Liver (tissue), 9 donors: ENCODE measurements around the gene PPP2R5C. TPM values are rescaled to one million over a fixed set of nuclear protein-coding genes. Genes with fewer than 3 reads are reported as not detected.

ENCODE experiments used
- DNase-seq: peaks from one replicate; pipeline ENCODE4 v3.0.0-alpha.2; 2017; ENCODE audit warnings: low spot score
- H3K27ac ChIP-seq, 2 donors: one replicate each; pipeline ENCODE4 v1.7.0; 2013; ENCODE audit warnings: inconsistent platforms in 2 of 2, low read length in 2 of 2, control low read depth in 1 of 2, low read depth in 1 of 2, mild to moderate bottlenecking in 1 of 2
- H3K27me3 ChIP-seq, 4 donors: one replicate each; pipeline versions ENCODE4 v1.6.1 to v1.7.0; 2013; ENCODE audit warnings: low read length in 3 of 4, inconsistent platforms in 1 of 4, mild to moderate bottlenecking in 1 of 4, moderate library complexity in 1 of 4; ENCODE audit not compliant: control insufficient read depth in 4 of 4, insufficient read depth in 4 of 4
- H3K36me3 ChIP-seq, 4 donors: one replicate each; pipeline versions ENCODE4 v1.6.1 to v1.7.0; 2013; ENCODE audit warnings: low read length in 3 of 4, mild to moderate bottlenecking in 3 of 4, low read depth in 1 of 4, moderate library complexity in 1 of 4; ENCODE audit not compliant: control insufficient read depth in 4 of 4, insufficient read depth in 3 of 4
- H3K4me1 ChIP-seq, 4 donors: one replicate each; pipeline versions ENCODE4 v1.6.1 to v1.7.0; 2013; ENCODE audit warnings: low read length in 3 of 4, mild to moderate bottlenecking in 3 of 4, moderate library complexity in 1 of 4; ENCODE audit not compliant: control insufficient read depth in 4 of 4, insufficient read depth in 4 of 4
- H3K4me3 ChIP-seq, 3 donors: one replicate each; pipeline versions ENCODE4 v1.6.1 to v1.7.0; 2013; ENCODE audit warnings: low read length in 3 of 3, control low read depth in 1 of 3, low read depth in 1 of 3, mild to moderate bottlenecking in 1 of 3
- H3K9ac ChIP-seq, 2 donors: one replicate each; pipeline ENCODE4 v1.7.0; 2013; ENCODE audit warnings: low read length in 2 of 2, mild to moderate bottlenecking in 2 of 2, moderate library complexity in 2 of 2, control low read depth in 1 of 2, low read depth in 1 of 2
- H3K9me3 ChIP-seq, 4 donors: one replicate each; pipeline versions ENCODE4 v1.6.1 to v1.7.0; 2013; ENCODE audit warnings: low read length in 3 of 4; ENCODE audit not compliant: control insufficient read depth in 4 of 4
- EGR1 ChIP-seq, 2 donors: IDR thresholded peaks; 2 replicates each; pipeline ENCODE4 v1.6.1; 2016 to 2018; ENCODE audit warnings: antibody characterized with exemption in 2 of 2, low read depth in 2 of 2
- FOXA2 ChIP-seq: IDR thresholded peaks from 2 replicates; pipeline ENCODE4 v1.6.1; 2016; ENCODE audit warnings: antibody characterized with exemption
- HNF4A ChIP-seq, 2 donors: conservative IDR thresholded peaks; 2 replicates each; pipeline ENCODE4 v1.6.1; 2016; ENCODE audit warnings: antibody characterized with exemption in 2 of 2, mild to moderate bottlenecking in 2 of 2
- HNF4G ChIP-seq: IDR thresholded peaks from 2 replicates; pipeline ENCODE4 v1.6.1; 2016; ENCODE audit warnings: antibody characterized with exemption
- JUND ChIP-seq, 2 donors: IDR thresholded peaks; 2 replicates each; pipeline ENCODE4 v1.6.1; 2016; ENCODE audit warnings: antibody characterized with exemption in 2 of 2
- MAX ChIP-seq: IDR thresholded peaks from 2 replicates; pipeline ENCODE4 v1.6.1; 2016; ENCODE audit warnings: antibody characterized with exemption
- NR2F2 ChIP-seq: IDR thresholded peaks from 2 replicates; pipeline ENCODE4 v1.6.1; 2016; ENCODE audit warnings: antibody characterized with exemption
- RAD21 ChIP-seq, 2 donors: IDR thresholded peaks; 2 replicates each; pipeline ENCODE4 v1.6.1; 2016; ENCODE audit warnings: antibody characterized with exemption in 2 of 2, mild to moderate bottlenecking in 2 of 2
- RXRA ChIP-seq, 2 donors: IDR thresholded peaks; 2 replicates each; pipeline ENCODE4 v1.6.1; 2017 to 2018; ENCODE audit warnings: antibody characterized with exemption in 2 of 2, mild to moderate bottlenecking in 1 of 2
- TAF1 ChIP-seq: conservative IDR thresholded peaks from 2 replicates; pipeline ENCODE4 v1.6.1; 2016; ENCODE audit warnings: antibody characterized with exemption, mild to moderate bottlenecking
- YY1 ChIP-seq: IDR thresholded peaks from 2 replicates; pipeline ENCODE4 v1.6.1; 2016; ENCODE audit warnings: antibody characterized with exemption, mild to moderate bottlenecking
- WGBS: extraction: QIAGEN DNeasy Blood & Tissue Kit; methylation state at CpG from one replicate; pipeline ENCODE4 v1.1.7; 2013; 5-methylcytosine and 5-hydroxymethylcytosine counted together
- polyA plus RNA-seq, 2 donors: library from polyadenylated mRNA; stranded (reverse) in 1 of 2; unstranded in 1 of 2; fragments of 200-250 nt in 1 of 2; fragments of >200 nt in 1 of 2; fragmentation: Nextera tagmentation in 1 of 2; extraction: Ambion mirVana in 1 of 2; gene quantifications; one replicate each; pipeline versions ENCODE4 v1.2.1 to v1.2.3, GENCODE V29; 2013 to 2015
- total RNA-seq, 2 donors: library from RNA; depleted of rRNA; stranded (reverse); fragments of >200 nt; gene quantifications; one replicate each; pipeline ENCODE4 v1.2.3, GENCODE V29; 2014
- TF ChIP-seq, protein P1 (sequence below): IDR thresholded peaks from 2 replicates; pipeline ENCODE4 v1.6.1; 2016; ENCODE audit warnings: antibody characterized with exemption
- TF ChIP-seq, protein P2 (sequence below): fragments of 150-350 bp; IDR thresholded peaks from 2 replicates; pipeline ENCODE4 v1.5.1; 2017; ENCODE audit warnings: improper control_type of control experiment, low read depth, low read length; ENCODE audit not compliant: missing input control
- TF ChIP-seq, protein P3 (sequence below): IDR thresholded peaks from 2 replicates; pipeline ENCODE4 v1.6.1; 2016; ENCODE audit warnings: antibody characterized with exemption, mild to moderate bottlenecking
- donor health status: healthy.
- donor health status: healthy.
- donor health status: healthy.
- donor health status: healthy.
- donor health status: healthy.

The PPP2R5C gene
- total and polyA plus RNA-seq, 4 donors, result 33.5 to 52.3 (median 43.9) TPM

GRCh38 chr14:101948666-101949216 lies 187.2 kb downstream of the PPP2R5C start:
- H3K9me3 ChIP-seq, result no peaks in the 10 kb centered on the region
- H3K4me1 ChIP-seq, result peaks cover 5 to 12% (median 8%) of the 10 kb centered on the region in 4 donors
- WGBS, result 4% methylated on average over 29 of the region's 29 CpGs
- DNase-seq, result no peak
- TF ChIP-seq YY1 (no peak), NR2F2 (no peak), TAF1 (no peak), RAD21 (IDR thresholded peaks at IDR 0.05) (no peak), EGR1 (IDR thresholded peaks at IDR 0.05; ENCODE audit: low read depth in 2 of 2) (no peak), FOXA2 (no peak), HNF4A (conservative IDR thresholded peaks at IDR 0.05) (no peak), MAX (no peak), HNF4G (no peak), JUND (IDR thresholded peaks at IDR 0.05) (no peak)
- TF ChIP-seq, protein P1, sequence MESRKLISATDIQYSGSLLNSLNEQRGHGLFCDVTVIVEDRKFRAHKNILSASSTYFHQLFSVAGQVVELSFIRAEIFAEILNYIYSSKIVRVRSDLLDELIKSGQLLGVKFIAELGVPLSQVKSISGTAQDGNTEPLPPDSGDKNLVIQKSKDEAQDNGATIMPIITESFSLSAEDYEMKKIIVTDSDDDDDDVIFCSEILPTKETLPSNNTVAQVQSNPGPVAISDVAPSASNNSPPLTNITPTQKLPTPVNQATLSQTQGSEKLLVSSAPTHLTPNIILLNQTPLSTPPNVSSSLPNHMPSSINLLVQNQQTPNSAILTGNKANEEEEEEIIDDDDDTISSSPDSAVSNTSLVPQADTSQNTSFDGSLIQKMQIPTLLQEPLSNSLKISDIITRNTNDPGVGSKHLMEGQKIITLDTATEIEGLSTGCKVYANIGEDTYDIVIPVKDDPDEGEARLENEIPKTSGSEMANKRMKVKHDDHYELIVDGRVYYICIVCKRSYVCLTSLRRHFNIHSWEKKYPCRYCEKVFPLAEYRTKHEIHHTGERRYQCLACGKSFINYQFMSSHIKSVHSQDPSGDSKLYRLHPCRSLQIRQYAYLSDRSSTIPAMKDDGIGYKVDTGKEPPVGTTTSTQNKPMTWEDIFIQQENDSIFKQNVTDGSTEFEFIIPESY, result no peak
- TF ChIP-seq, protein P2, sequence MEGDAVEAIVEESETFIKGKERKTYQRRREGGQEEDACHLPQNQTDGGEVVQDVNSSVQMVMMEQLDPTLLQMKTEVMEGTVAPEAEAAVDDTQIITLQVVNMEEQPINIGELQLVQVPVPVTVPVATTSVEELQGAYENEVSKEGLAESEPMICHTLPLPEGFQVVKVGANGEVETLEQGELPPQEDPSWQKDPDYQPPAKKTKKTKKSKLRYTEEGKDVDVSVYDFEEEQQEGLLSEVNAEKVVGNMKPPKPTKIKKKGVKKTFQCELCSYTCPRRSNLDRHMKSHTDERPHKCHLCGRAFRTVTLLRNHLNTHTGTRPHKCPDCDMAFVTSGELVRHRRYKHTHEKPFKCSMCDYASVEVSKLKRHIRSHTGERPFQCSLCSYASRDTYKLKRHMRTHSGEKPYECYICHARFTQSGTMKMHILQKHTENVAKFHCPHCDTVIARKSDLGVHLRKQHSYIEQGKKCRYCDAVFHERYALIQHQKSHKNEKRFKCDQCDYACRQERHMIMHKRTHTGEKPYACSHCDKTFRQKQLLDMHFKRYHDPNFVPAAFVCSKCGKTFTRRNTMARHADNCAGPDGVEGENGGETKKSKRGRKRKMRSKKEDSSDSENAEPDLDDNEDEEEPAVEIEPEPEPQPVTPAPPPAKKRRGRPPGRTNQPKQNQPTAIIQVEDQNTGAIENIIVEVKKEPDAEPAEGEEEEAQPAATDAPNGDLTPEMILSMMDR, result no peak
- TF ChIP-seq, protein P3, sequence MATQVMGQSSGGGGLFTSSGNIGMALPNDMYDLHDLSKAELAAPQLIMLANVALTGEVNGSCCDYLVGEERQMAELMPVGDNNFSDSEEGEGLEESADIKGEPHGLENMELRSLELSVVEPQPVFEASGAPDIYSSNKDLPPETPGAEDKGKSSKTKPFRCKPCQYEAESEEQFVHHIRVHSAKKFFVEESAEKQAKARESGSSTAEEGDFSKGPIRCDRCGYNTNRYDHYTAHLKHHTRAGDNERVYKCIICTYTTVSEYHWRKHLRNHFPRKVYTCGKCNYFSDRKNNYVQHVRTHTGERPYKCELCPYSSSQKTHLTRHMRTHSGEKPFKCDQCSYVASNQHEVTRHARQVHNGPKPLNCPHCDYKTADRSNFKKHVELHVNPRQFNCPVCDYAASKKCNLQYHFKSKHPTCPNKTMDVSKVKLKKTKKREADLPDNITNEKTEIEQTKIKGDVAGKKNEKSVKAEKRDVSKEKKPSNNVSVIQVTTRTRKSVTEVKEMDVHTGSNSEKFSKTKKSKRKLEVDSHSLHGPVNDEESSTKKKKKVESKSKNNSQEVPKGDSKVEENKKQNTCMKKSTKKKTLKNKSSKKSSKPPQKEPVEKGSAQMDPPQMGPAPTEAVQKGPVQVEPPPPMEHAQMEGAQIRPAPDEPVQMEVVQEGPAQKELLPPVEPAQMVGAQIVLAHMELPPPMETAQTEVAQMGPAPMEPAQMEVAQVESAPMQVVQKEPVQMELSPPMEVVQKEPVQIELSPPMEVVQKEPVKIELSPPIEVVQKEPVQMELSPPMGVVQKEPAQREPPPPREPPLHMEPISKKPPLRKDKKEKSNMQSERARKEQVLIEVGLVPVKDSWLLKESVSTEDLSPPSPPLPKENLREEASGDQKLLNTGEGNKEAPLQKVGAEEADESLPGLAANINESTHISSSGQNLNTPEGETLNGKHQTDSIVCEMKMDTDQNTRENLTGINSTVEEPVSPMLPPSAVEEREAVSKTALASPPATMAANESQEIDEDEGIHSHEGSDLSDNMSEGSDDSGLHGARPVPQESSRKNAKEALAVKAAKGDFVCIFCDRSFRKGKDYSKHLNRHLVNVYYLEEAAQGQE, result no peak
- peak overlapping the region; percentile 60 to 97 (median 73) for H3K4me3 ChIP-seq
- H3K36me3 ChIP-seq, result no peaks in the 10 kb centered on the region
- H3K9ac ChIP-seq, result peak overlapping the region; percentile 70 to 100
- no peaks in the 10 kb centered on the region for H3K27me3 ChIP-seq
- H3K27ac ChIP-seq, result peak overlapping the region; percentile 93 to 97

DNA sequence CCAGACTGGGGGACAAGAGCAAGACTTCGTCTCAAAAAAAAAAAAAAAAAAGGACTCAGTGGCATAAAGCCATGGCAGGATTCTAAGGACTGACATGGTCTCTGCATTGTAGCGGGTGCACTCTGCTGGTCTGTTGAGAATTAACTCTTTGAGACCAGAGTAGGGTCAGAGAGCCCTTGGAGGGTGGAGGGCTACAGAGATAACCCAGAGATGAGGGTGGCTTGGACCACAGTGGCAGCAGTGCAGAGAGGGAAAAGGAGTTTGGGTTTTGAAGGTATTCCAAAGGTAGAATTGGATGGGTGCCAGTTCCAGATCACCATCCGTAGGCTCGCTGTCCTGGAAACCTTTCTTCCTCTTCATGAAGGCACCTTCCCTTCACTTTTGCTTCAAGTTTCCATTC lies 188.6 kb downstream of the PPP2R5C start:
- no peak for DNase-seq
- 73% methylated on average over 4 of the region's 4 CpGs for WGBS
- Histone ChIP-seq H3K27ac (no peak overlapping the region), H3K36me3 (no peaks in the 10 kb centered on the region), H3K9me3 (no peaks in the 10 kb centered on the region), H3K4me3 (no peak overlapping the region), H3K27me3 (no peaks in the 10 kb centered on the region), H3K9ac (no peak overlapping the region), H3K4me1 (peaks cover 5 to 12% (median 8%) of the 10 kb centered on the region in 4 donors)
- no peak for TF ChIP-seq RXRA (IDR thresholded peaks at IDR 0.05)
- no peak for TF ChIP-seq NR2F2
- no peak for TF ChIP-seq EGR1 (IDR thresholded peaks at IDR 0.05; ENCODE audit: low read depth in 2 of 2)
